WTC11 (cell line): ENCODE measurements around the gene ZNF425. TPM values are rescaled to one million over a fixed set of nuclear protein-coding genes. Genes with fewer than 3 reads are reported as not detected.
A peak's percentile ranks its signal among the peaks of the same experiment; 100 is the strongest.

Source experiments
- ATAC-seq: fragments of 200-7000 bp; cut with Tn5 transposase; 2 replicates; pipeline ENCODE4 v1.10.0; 2021; ENCODE audit warnings: mild to moderate bottlenecking, moderate library complexity
- CTCF ChIA-PET: fragments of 300-600 bp; sonication (Branson Sonifier 250); formaldehyde crosslinking; loops from one replicate; lab custom pipeline; 2021; ENCODE audit warnings: antibody characterized with exemption; lab: Charles Lee
- POLR2A ChIA-PET: fragments of 350-600 bp; sonication (Branson Sonifier 250); formaldehyde crosslinking; loops from one replicate; lab custom pipeline; 2021; ENCODE audit warnings: antibody characterized with exemption; lab: Charles Lee
- DNase-seq: peaks from one replicate; pipeline ENCODE4 v3.0.0; 2021; ENCODE audit warnings: low spot score
- H3K27ac Mint-ChIP-seq: 2 replicates; pipeline ENCODE4 v1.8.0; 2021; ENCODE audit warnings: mixed read lengths
- H3K27me3 Mint-ChIP-seq: 2 replicates; pipeline ENCODE4 v1.8.0; 2021; ENCODE audit warnings: low read depth, mild to moderate bottlenecking, moderate library complexity, mixed read lengths
- H3K36me3 Mint-ChIP-seq: 2 replicates; pipeline ENCODE4 v1.8.0; 2021; ENCODE audit warnings: mixed read lengths
- H3K4me1 Mint-ChIP-seq: 2 replicates; pipeline ENCODE4 v1.8.0; 2022; ENCODE audit warnings: mixed read lengths
- H3K4me3 Mint-ChIP-seq: 2 replicates; pipeline ENCODE4 v1.8.0; 2021; ENCODE audit warnings: mild to moderate bottlenecking, moderate library complexity, mixed read lengths
- H3K9me3 Mint-ChIP-seq: 2 replicates; pipeline ENCODE4 v1.8.0; 2021; ENCODE audit warnings: mixed read lengths
- EMX1 ChIP-seq: fragments of 250-450 bp; sonication (Bioruptor Pico); IDR thresholded peaks from 2 replicates; pipeline ENCODE4 v1.8.0; 2021; ENCODE audit warnings: mild to moderate bottlenecking
- ERG ChIP-seq: fragments of 250-450 bp; sonication (Bioruptor Pico); IDR thresholded peaks from 2 replicates; pipeline ENCODE4 v1.8.0; 2021; ENCODE audit warnings: mild to moderate bottlenecking
- FOXP1 ChIP-seq: sonication (generic); formaldehyde crosslinking; IDR thresholded peaks from 2 replicates; pipeline ENCODE4 v1.8.0; 2022; ENCODE audit warnings: missing genetic modification reagents, mild to moderate bottlenecking, moderate library complexity, borderline replicate concordance
- NFYB ChIP-seq: sonication (generic); formaldehyde crosslinking; conservative IDR thresholded peaks from 2 replicates; pipeline ENCODE4 v1.8.0; 2022; ENCODE audit warnings: low read depth, missing genetic modification reagents
- TEAD1 ChIP-seq: sonication (generic); formaldehyde crosslinking; IDR thresholded peaks from 2 replicates; pipeline ENCODE4 v1.8.0; 2022; ENCODE audit warnings: mild to moderate bottlenecking, missing genetic modification reagents
- TEAD4 ChIP-seq: sonication (generic); formaldehyde crosslinking; IDR thresholded peaks from 2 replicates; pipeline ENCODE4 v1.8.0; 2022; ENCODE audit warnings: mild to moderate bottlenecking, missing genetic modification reagents
- TP53 ChIP-seq: sonication (generic); formaldehyde crosslinking; IDR thresholded peaks from 2 replicates; pipeline ENCODE4 v1.8.1; 2023; ENCODE audit warnings: mild to moderate bottlenecking, missing genetic modification reagents
- ZBTB21 ChIP-seq: sonication (generic); formaldehyde crosslinking; IDR thresholded peaks from 2 replicates; pipeline ENCODE4 v1.8.1; 2023; ENCODE audit warnings: mild to moderate bottlenecking, missing genetic modification reagents, borderline replicate concordance
- total RNA-seq: library from RNA; stranded (reverse); gene quantifications from 3 replicates; pipeline ENCODE4 v1.2.3, GENCODE V29; 2021
- TF ChIP-seq, protein P1 (sequence below): fragments of 250-450 bp; sonication (Bioruptor Pico); IDR thresholded peaks from 2 replicates; pipeline ENCODE4 v1.9.0; 2021; ENCODE audit warnings: mild to moderate bottlenecking, borderline replicate concordance
- TF ChIP-seq, protein P2 (sequence below): fragments of 250-450 bp; sonication (Bioruptor Pico); IDR thresholded peaks from 2 replicates; pipeline ENCODE4 v1.9.0; 2021; ENCODE audit warnings: mild to moderate bottlenecking
- TF ChIP-seq, protein P3 (sequence below): sonication (generic); formaldehyde crosslinking; IDR thresholded peaks from 2 replicates; pipeline ENCODE4 v1.8.0; 2023; ENCODE audit warnings: mild to moderate bottlenecking, missing genetic modification reagents

The ZNF425 gene
- total RNA-seq, 1 experiment from 2014 or later, result 3.8 TPM

DNA sequence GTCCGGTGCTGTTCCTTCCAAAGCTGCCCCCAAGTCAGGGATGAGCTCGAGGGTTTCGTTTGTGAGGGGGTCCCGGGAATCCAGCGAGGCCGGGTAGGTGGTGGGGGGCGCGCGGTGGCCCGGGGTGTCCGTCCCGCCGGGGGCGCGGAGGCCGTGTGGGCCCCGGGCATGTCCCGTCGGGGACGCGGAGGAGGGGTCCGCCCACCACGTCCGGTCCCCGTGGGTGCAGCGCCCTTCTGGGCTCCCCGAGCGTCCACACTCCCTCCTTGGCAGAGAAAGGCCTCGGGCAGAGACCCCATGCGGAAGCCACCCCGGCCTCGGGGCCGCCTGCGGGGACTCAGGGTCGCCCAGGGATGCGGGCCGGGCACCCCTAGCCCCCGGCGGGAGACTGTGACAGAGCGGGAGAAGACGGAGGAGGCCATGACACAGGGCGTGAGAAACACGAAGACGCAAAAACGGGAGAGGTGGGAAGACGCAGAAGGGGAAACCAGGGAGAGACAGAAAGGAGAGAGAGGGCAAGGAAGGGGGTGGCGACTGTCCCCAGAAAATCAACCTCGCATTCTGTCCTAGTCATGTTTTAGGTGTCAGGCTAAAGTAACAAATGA is 640 bp upstream of the ZNF425 start (continued):
- TF ChIP-seq, protein P1, sequence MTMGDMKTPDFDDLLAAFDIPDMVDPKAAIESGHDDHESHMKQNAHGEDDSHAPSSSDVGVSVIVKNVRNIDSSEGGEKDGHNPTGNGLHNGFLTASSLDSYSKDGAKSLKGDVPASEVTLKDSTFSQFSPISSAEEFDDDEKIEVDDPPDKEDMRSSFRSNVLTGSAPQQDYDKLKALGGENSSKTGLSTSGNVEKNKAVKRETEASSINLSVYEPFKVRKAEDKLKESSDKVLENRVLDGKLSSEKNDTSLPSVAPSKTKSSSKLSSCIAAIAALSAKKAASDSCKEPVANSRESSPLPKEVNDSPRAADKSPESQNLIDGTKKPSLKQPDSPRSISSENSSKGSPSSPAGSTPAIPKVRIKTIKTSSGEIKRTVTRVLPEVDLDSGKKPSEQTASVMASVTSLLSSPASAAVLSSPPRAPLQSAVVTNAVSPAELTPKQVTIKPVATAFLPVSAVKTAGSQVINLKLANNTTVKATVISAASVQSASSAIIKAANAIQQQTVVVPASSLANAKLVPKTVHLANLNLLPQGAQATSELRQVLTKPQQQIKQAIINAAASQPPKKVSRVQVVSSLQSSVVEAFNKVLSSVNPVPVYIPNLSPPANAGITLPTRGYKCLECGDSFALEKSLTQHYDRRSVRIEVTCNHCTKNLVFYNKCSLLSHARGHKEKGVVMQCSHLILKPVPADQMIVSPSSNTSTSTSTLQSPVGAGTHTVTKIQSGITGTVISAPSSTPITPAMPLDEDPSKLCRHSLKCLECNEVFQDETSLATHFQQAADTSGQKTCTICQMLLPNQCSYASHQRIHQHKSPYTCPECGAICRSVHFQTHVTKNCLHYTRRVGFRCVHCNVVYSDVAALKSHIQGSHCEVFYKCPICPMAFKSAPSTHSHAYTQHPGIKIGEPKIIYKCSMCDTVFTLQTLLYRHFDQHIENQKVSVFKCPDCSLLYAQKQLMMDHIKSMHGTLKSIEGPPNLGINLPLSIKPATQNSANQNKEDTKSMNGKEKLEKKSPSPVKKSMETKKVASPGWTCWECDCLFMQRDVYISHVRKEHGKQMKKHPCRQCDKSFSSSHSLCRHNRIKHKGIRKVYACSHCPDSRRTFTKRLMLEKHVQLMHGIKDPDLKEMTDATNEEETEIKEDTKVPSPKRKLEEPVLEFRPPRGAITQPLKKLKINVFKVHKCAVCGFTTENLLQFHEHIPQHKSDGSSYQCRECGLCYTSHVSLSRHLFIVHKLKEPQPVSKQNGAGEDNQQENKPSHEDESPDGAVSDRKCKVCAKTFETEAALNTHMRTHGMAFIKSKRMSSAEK (CRISPR knock-in tag), result no peak
- 0 out of 2 replicates have a peak, but pooled peaks have one; percentile 46 for TF ChIP-seq TEAD4
- no peak for TF ChIP-seq ZBTB21 (CRISPR knock-in tag)
- TF ChIP-seq FOXP1 (CRISPR knock-in tag), result no peak
- TF ChIP-seq, protein P2, sequence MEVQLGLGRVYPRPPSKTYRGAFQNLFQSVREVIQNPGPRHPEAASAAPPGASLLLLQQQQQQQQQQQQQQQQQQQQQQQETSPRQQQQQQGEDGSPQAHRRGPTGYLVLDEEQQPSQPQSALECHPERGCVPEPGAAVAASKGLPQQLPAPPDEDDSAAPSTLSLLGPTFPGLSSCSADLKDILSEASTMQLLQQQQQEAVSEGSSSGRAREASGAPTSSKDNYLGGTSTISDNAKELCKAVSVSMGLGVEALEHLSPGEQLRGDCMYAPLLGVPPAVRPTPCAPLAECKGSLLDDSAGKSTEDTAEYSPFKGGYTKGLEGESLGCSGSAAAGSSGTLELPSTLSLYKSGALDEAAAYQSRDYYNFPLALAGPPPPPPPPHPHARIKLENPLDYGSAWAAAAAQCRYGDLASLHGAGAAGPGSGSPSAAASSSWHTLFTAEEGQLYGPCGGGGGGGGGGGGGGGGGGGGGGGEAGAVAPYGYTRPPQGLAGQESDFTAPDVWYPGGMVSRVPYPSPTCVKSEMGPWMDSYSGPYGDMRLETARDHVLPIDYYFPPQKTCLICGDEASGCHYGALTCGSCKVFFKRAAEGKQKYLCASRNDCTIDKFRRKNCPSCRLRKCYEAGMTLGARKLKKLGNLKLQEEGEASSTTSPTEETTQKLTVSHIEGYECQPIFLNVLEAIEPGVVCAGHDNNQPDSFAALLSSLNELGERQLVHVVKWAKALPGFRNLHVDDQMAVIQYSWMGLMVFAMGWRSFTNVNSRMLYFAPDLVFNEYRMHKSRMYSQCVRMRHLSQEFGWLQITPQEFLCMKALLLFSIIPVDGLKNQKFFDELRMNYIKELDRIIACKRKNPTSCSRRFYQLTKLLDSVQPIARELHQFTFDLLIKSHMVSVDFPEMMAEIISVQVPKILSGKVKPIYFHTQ (CRISPR knock-in tag), result no peak
- TF ChIP-seq, protein P3, sequence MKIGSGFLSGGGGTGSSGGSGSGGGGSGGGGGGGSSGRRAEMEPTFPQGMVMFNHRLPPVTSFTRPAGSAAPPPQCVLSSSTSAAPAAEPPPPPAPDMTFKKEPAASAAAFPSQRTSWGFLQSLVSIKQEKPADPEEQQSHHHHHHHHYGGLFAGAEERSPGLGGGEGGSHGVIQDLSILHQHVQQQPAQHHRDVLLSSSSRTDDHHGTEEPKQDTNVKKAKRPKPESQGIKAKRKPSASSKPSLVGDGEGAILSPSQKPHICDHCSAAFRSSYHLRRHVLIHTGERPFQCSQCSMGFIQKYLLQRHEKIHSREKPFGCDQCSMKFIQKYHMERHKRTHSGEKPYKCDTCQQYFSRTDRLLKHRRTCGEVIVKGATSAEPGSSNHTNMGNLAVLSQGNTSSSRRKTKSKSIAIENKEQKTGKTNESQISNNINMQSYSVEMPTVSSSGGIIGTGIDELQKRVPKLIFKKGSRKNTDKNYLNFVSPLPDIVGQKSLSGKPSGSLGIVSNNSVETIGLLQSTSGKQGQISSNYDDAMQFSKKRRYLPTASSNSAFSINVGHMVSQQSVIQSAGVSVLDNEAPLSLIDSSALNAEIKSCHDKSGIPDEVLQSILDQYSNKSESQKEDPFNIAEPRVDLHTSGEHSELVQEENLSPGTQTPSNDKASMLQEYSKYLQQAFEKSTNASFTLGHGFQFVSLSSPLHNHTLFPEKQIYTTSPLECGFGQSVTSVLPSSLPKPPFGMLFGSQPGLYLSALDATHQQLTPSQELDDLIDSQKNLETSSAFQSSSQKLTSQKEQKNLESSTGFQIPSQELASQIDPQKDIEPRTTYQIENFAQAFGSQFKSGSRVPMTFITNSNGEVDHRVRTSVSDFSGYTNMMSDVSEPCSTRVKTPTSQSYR (CRISPR knock-in tag), result no peak
- TF ChIP-seq TP53 (CRISPR knock-in tag), result no peak
- 0 out of 2 replicates have a peak, but pooled peaks have one; percentile 17 for TF ChIP-seq TEAD1
- no peak for TF ChIP-seq ERG (CRISPR knock-in tag)

DNA sequence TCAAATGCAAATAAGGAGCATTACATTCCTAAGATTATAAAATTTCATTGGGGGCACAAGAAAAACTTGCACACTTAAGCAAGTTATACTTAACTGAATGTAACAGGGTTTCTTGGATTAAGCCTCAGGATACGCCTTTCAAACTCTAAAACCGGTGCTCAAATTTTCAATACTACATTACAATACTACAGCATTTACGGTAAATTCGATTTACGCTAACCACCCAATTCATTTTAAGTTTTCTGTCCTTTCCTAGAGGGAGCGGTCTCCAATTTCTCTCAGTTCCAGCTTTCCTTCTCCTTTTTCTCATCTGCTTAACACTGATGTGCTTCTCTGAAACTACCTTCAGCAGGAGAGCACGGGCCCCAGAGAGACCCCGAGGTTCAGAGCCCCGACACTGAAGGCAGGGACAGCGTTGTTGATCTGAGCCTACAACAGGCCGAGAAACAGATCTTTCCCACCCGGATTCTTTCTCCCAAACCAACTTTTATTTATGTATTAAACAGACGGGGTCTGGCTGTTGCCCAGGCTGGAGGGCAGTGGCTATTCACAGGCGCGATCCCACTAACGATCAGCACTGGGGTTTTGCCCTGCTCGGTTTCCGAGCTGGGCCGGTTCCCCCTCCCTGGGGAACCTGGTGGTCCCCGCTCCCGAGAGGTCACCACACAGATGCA is 798 bp downstream of the ZNF425 start:
- TF ChIP-seq EMX1 (peak; percentile 9; the same call in 1 of the 2 replicates), NFYB (no peak)
- CTCF ChIA-PET, result interaction anchor here (0.5 to 4.0 kb wide), 12 partner anchors 10 to 141 kb away, joined by 3 to 40 read pairs (median 3); partner anchors contain the start of genes ZNF398 and ZNF786
- H3K36me3 Mint-ChIP-seq, result peaks cover 20% of the 10 kb centered on the region
- POLR2A ChIA-PET, result interaction anchor here (0.6 to 4.2 kb wide), 4 partner anchors 8 to 56 kb away, joined by 3 to 35 read pairs (median 4); partner anchors contain the start of gene ZNF398
- peaks cover 23% of the 10 kb centered on the region for H3K4me1 Mint-ChIP-seq
- no peaks in the 10 kb centered on the region for H3K27me3 Mint-ChIP-seq
- ATAC-seq (peak; percentile 29), DNase-seq (no peak)
- H3K27ac Mint-ChIP-seq, result peak overlapping the region; percentile 96
- peaks cover 11% of the 10 kb centered on the region; the same call in 1 of the 2 replicates for H3K9me3 Mint-ChIP-seq
- H3K4me3 Mint-ChIP-seq, result peak overlapping the region; percentile 100
